HG03354 (cell line): Measurements from ENCODE around the gene OBP2B.
"Not testable (repeated sequence)": the region's sequence is repeated elsewhere in the genome, so short reads cannot be mapped to it uniquely, and the experiment has no call there.

Source experiments
- ATAC-seq: cut with Tn5 transposase; IDR thresholded peaks from one replicate; pipeline ENCODE4 v1.9.1; 2021; ENCODE audit warnings: mild to moderate bottlenecking; ENCODE audit not compliant: unreplicated experiment, poor library complexity, severe bottlenecking

OBP2B gene

GRCh38 chr9:133208880-133209300, at the start of gene OBP2B:
OBP2B (minus strand) TSS chr9:133209250; CDS start chr9:133209199, 51 bp downstream.
- ATAC-seq: not testable (repeated sequence)

- no peak for ATAC-seq
Measured at GRCh38 chr9:133258061-133259015, 49.3 kb upstream of the OBP2B start.

- no peak for ATAC-seq
Measured at GRCh38 chr9:133257465-133257956, 48.5 kb upstream of the OBP2B start.

- no peak for ATAC-seq
Measured at GRCh38 chr9:133256686-133257091, 47.6 kb upstream of the OBP2B start.

GRCh38 chr9:133256136-133256461, 47.0 kb upstream of the OBP2B start:
- ATAC-seq: no peak

GRCh38 chr9:133255371-133256135, 46.5 kb upstream of the OBP2B start:
- no peak for ATAC-seq

- ATAC-seq: no peak
Measured at GRCh38 chr9:133254471-133254870, 45.4 kb upstream of the OBP2B start.

GRCh38 chr9:133253268-133253667, 44.2 kb upstream of the OBP2B start:
- no peak for ATAC-seq

- no peak for ATAC-seq
Measured at GRCh38 chr9:133252301-133253020, 43.4 kb upstream of the OBP2B start.

- no peak for ATAC-seq
Measured at GRCh38 chr9:133251773-133252172, 42.7 kb upstream of the OBP2B start.

- ATAC-seq: not testable (repeated sequence)
Measured at GRCh38 chr9:133251221-133251620, 42.2 kb upstream of the OBP2B start.

GRCh38 chr9:133250741-133251170, 41.7 kb upstream of the OBP2B start:
- no peak for ATAC-seq

- ATAC-seq: no peak
Measured at GRCh38 chr9:133249337-133249736, 40.3 kb upstream of the OBP2B start.

GRCh38 chr9:133248726-133249295, 39.8 kb upstream of the OBP2B start:
- ATAC-seq: no peak

GRCh38 chr9:133247632-133248031, 38.6 kb upstream of the OBP2B start:
- no peak for ATAC-seq

GRCh38 chr9:133246991-133247390, 37.9 kb upstream of the OBP2B start:
- ATAC-seq: no peak

- ATAC-seq: no peak
Measured at GRCh38 chr9:133246562-133246961, 37.5 kb upstream of the OBP2B start.

GRCh38 chr9:133242991-133243390, 33.9 kb upstream of the OBP2B start:
- ATAC-seq: no peak

GRCh38 chr9:133242241-133242640, 33.2 kb upstream of the OBP2B start:
- ATAC-seq: no peak
